Testis (tissue), 3 donors: ENCODE measurements around the gene FPR3. TPM values are rescaled to one million over a fixed set of nuclear protein-coding genes. Genes with fewer than 3 reads are reported as not detected.

Experiments used
- DNase-seq: peaks from one replicate; pipeline ENCODE4 v3.0.0-alpha.2; 2019
- H3K27ac ChIP-seq, 2 donors: fragments of 200-600 bp; sonication (generic); one replicate each; pipeline ENCODE4 v1.5.1; 2019
- H3K27me3 ChIP-seq: fragments of 200-600 bp; sonication (generic); one replicate; pipeline ENCODE4 v1.5.1; 2019
- H3K36me3 ChIP-seq: fragments of 200-600 bp; sonication (generic); one replicate; pipeline ENCODE4 v1.5.1; 2017; ENCODE audit warnings: low read depth; ENCODE audit errors: missing control alignments
- H3K4me1 ChIP-seq: fragments of 200-600 bp; sonication (generic); one replicate; pipeline ENCODE4 v1.5.1; 2019
- H3K4me3 ChIP-seq, 2 donors: fragments of 200-600 bp; sonication (generic); one replicate each; pipeline ENCODE4 v1.5.1; 2017 to 2019
- H3K9me3 ChIP-seq: fragments of 200-600 bp; sonication (generic); one replicate; pipeline ENCODE4 v1.5.1; 2017
- CTCF ChIP-seq, 3 experiments: fragments of 450-650 bp in 2 of 3; fragments of 200-600 bp in 1 of 3; sonication (generic) in 1 of 3; IDR thresholded peaks; one replicate each; pipeline ENCODE4 v1.5.1; 2016 to 2019; ENCODE audit warnings: antibody characterized with exemption in 3 of 3, mild to moderate bottlenecking in 2 of 3, moderate library complexity in 1 of 3
- POLR2A ChIP-seq: fragments of 450-650 bp; IDR thresholded peaks from one replicate; pipeline ENCODE4 v1.6.1; 2017; ENCODE audit warnings: antibody characterized with exemption, mild to moderate bottlenecking, moderate library complexity
- WGBS, 2 donors: methylation state at CpG; one replicate each; pipeline ENCODE4 v1.1.5; 2018; 5-methylcytosine and 5-hydroxymethylcytosine counted together
- intact Hi-C: fragments of 100-400 bp; cut with DNase I; formaldehyde crosslinking; loops from one replicate; pipeline ENCODE4 v1.15.1; 2023; ENCODE audit warnings: low total_unique reads
- polyA plus RNA-seq: library from polyadenylated mRNA; stranded (reverse); fragments of 350-450 nt; fragmentation: Illumina TruSeq; extraction: RNeasy Lipid Tissue Mini Kit (QIAGEN cat#74804); gene quantifications from one replicate; pipeline ENCODE4 v1.2.3, GENCODE V29; 2014; ENCODE audit warnings: low read depth, low replicate concordance; ENCODE audit not compliant: insufficient read depth
- total RNA-seq, 2 donors: library from RNA; depleted of rRNA; stranded (reverse); fragments of >200 nt; gene quantifications; one replicate each; pipeline ENCODE4 v1.2.3, GENCODE V29; 2016

FPR3 gene
- total and polyA plus RNA-seq, 3 donors from 2014 or later, result 1.6 to 15.6 (median 8.8) TPM

DNA sequence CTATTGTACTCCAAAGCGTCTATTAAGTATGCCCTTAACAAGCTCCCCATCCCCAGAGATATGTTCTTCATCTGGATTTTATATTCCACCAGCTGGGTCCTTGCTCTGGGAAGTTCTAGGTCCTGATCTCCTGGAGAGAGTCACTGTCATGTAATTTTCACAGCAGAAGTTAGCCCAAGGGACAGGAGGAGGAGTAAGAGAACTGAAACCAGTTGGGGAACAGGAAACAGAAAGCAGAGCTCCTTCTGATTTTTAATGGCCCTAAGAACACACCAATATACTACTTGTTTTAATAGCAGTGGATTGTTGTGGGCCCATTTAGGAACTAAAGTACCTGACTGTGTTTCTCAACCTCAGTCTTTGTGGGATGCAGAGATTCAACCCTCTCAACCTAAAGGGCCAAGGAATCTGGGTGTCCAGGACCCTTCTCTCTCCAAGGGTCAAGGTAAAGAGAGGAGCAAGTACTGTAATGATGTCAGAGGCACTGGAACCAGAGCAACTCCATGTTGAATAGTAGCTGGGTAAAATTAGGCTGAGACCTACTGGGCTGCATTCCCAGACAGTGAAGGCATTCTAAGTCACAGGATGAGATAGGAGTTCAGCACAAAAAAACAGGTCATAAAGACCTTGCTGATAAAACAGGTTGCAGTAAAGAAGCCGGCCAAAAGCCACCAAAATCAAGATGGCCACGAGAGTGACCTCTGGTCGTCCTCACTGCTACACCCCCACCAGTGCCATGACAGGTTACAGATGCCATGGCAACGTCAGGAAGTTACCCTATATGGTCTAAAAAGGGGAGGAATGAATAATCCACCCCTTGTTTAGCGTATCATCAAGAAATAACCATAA is 8.1 kb upstream of the FPR3 start:
- no peak for DNase-seq
- peak overlapping the region in 1 of 2 donors; percentile 75 for H3K27ac ChIP-seq
- WGBS, 2 donors, result 42 to 52% methylated on average over 6 of the region's 6 CpGs

GRCh38 chr19:51788029-51788428 is 6.9 kb upstream of the FPR3 start:
- 90 to 92% methylated on average over 2 of the region's 2 CpGs for WGBS, 2 donors
- no peaks in the 10 kb centered on the region for H3K36me3 ChIP-seq
- H3K9me3 ChIP-seq, result no peaks in the 10 kb centered on the region
- H3K4me1 ChIP-seq, result peaks cover 7% of the 10 kb centered on the region
- intact Hi-C loops, result no loop called here
- no peaks in the 10 kb centered on the region for H3K27me3 ChIP-seq
- no peak overlapping the region for H3K27ac ChIP-seq
- no peak overlapping the region for H3K4me3 ChIP-seq
- TF ChIP-seq POLR2A (no peak), CTCF (IDR thresholded peaks at IDR 0.05) (no peak)
- no peak for DNase-seq

More for the DNA sequence above, 8.1 kb upstream of the FPR3 start:
- Histone ChIP-seq H3K36me3 (no peaks in the 10 kb centered on the region), H3K4me1 (peaks cover 7% of the 10 kb centered on the region), H3K27me3 (no peaks in the 10 kb centered on the region), H3K4me3 (no peak overlapping the region), H3K9me3 (no peaks in the 10 kb centered on the region)
- intact Hi-C loops, result no loop called here
- TF ChIP-seq CTCF (IDR thresholded peaks at IDR 0.05), result no peak
- no peak for TF ChIP-seq POLR2A

GRCh38 chr19:51789061-51789795 is 5.7 kb upstream of the FPR3 start:
- Histone ChIP-seq H3K27me3 (no peaks in the 10 kb centered on the region), H3K9me3 (no peaks in the 10 kb centered on the region), H3K4me3 (no peak overlapping the region), H3K36me3 (no peaks in the 10 kb centered on the region), H3K4me1 (peaks cover 9% of the 10 kb centered on the region), H3K27ac (no peak overlapping the region)
- no peak for DNase-seq
- WGBS, 2 donors, result 89 to 91% methylated on average over 5 to 6 of the region's 6 CpGs
- TF ChIP-seq CTCF (IDR thresholded peaks at IDR 0.05), result no peak
- TF ChIP-seq POLR2A, result no peak
- intact Hi-C loops, result no loop called here

DNA sequence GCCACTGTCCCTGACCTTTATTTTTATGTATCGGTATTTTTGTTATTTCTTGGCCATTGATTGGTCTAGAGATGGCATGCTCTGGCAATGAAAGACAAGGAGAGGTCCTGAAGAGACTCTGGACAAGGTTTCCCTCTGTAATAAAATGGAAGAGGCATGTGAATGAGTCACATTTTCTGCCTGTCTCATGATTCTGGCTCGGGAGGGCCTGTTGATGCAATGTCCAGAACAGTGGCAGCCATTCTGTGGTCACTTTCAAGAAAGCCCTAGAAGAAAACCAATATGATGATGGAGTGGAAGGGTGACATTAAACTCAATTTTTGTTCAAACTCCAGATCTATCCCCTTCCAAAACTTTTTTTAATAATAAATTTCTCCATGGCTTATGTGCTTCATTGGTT is 2.0 kb upstream of the FPR3 start:
- 80 to 83% methylated on average over 2 of the region's 2 CpGs for WGBS, 2 donors
- intact Hi-C loops, result no loop called here
- no peaks in the 10 kb centered on the region for H3K36me3 ChIP-seq

More for the DNA sequence above, 2.0 kb upstream of the FPR3 start:
- TF ChIP-seq POLR2A (no peak), CTCF (IDR thresholded peaks at IDR 0.05) (no peak)
- no peak overlapping the region for H3K27ac ChIP-seq
- H3K4me1 ChIP-seq, result peaks cover 27% of the 10 kb centered on the region
- H3K4me3 ChIP-seq, result no peak overlapping the region
- no peaks in the 10 kb centered on the region for H3K27me3 ChIP-seq
- DNase-seq, result no peak
- no peaks in the 10 kb centered on the region for H3K9me3 ChIP-seq
